Panc1 (cell line): ENCODE data around the gene SLC25A34.

Source experiments
- CTCF ChIP-seq: fragments of 450-650 bp; IDR thresholded peaks from 2 replicates; pipeline ENCODE4 v1.5.1; 2017; ENCODE audit warnings: mild to moderate bottlenecking
- POLR2AphosphoS5 ChIP-seq: IDR thresholded peaks from 2 replicates; pipeline ENCODE4 v1.6.1; 2012; ENCODE audit warnings: mild to moderate bottlenecking, low read depth, low read length, moderate library complexity
- REST ChIP-seq, 2 experiments: IDR thresholded peaks; 2 replicates each; pipeline ENCODE4 v1.6.1; 2011 to 2012; ENCODE audit warnings: low read depth in 2 of 2, control low read depth in 1 of 2, low read length in 1 of 2, mild to moderate bottlenecking in 1 of 2, moderate library complexity in 1 of 2; ENCODE audit not compliant: insufficient read depth in 1 of 2
- SIN3A ChIP-seq: IDR thresholded peaks from 2 replicates; pipeline ENCODE4 v1.6.1; 2012; ENCODE audit warnings: low read depth, mild to moderate bottlenecking, low read length, moderate library complexity, borderline replicate concordance; ENCODE audit not compliant: insufficient read depth

GRCh38 chr1:15747378-15747777, 11.3 kb downstream of the SLC25A34 start:
- TF ChIP-seq SIN3A (no peak), CTCF (no peak), POLR2AphosphoS5 (no peak), REST (IDR thresholded peaks at IDR 0.05; ENCODE audit: insufficient read depth in 1 of 2, low read depth in 2 of 2, low read length in 1 of 2) (no peak)
